Common myeloid progenitor, CD34-positive (primary cell): Measurements from ENCODE around the gene DIP2A.

ENCODE experiments used
- CTCF ChIA-PET: fragments of 350-600 bp; sonication (Branson Sonifier 250); formaldehyde crosslinking; loops from one replicate; lab custom pipeline; 2021; ENCODE audit warnings: antibody characterized with exemption; lab: Charles Lee
- POLR2A ChIA-PET: fragments of 350-600 bp; sonication (Branson Sonifier 250); formaldehyde crosslinking; loops from one replicate; lab custom pipeline; 2021; ENCODE audit warnings: antibody characterized with exemption; lab: Charles Lee
- DNase-seq, 3 donors: peaks; one replicate each; pipeline versions ENCODE4 v3.0.0 to v3.0.0-alpha.2; 2013
- H3K27ac ChIP-seq, 2 experiments: 1 replicate in 1 of 2; 2 replicates in 1 of 2; pipeline ENCODE4 v1.7.0; 2013; ENCODE audit warnings: inconsistent platforms in 2 of 2, low read length in 2 of 2, mild to moderate bottlenecking in 2 of 2, low read depth in 1 of 2, moderate library complexity in 1 of 2; ENCODE audit not compliant: severe bottlenecking in 2 of 2, insufficient read depth in 1 of 2, poor library complexity in 1 of 2
- H3K27me3 ChIP-seq, 5 experiments: replicated peaks in 2 of 5; 1 replicate in 3 of 5; 2 replicates in 2 of 5; pipeline versions ENCODE4 v1.6.1 to v1.7.0; 2013; ENCODE audit warnings: low read length in 4 of 5, mild to moderate bottlenecking in 2 of 5, moderate library complexity in 2 of 5, inconsistent platforms in 1 of 5; ENCODE audit not compliant: insufficient read depth in 5 of 5, control insufficient read depth in 4 of 5
- H3K36me3 ChIP-seq, 4 experiments: 1 replicate in 2 of 4; 2 replicates in 2 of 4; pipeline versions ENCODE4 v1.6.1 to v1.7.0; 2013; ENCODE audit warnings: low read length in 3 of 4, control low read depth in 1 of 4, mild to moderate bottlenecking in 1 of 4; ENCODE audit not compliant: control insufficient read depth in 4 of 4, insufficient read depth in 4 of 4
- H3K4me1 ChIP-seq, 4 experiments: 1 replicate in 3 of 4; 2 replicates in 1 of 4; pipeline versions ENCODE4 v1.6.1 to v1.7.1; 2013; ENCODE audit warnings: low read length in 3 of 4, mild to moderate bottlenecking in 3 of 4, control low read depth in 1 of 4, inconsistent platforms in 1 of 4, moderate library complexity in 1 of 4; ENCODE audit not compliant: control insufficient read depth in 4 of 4, insufficient read depth in 4 of 4; ENCODE audit errors: control extremely low read depth in 1 of 4
- H3K4me3 ChIP-seq, 7 experiments: 1 replicate in 4 of 7; 2 replicates in 3 of 7; pipeline versions ENCODE4 v1.5.1 to v1.7.0; 2013; ENCODE audit warnings: mild to moderate bottlenecking in 7 of 7, low read length in 6 of 7, moderate library complexity in 6 of 7, inconsistent platforms in 2 of 7, low read depth in 2 of 7, control low read depth in 1 of 7; ENCODE audit not compliant: insufficient read depth in 4 of 7, control insufficient read depth in 1 of 7; ENCODE audit errors: extremely low read depth in 1 of 7
- H3K9me3 ChIP-seq, 5 experiments: 1 replicate in 4 of 5; 2 replicates in 1 of 5; pipeline versions ENCODE4 v1.6.1 to v1.7.1; 2013; ENCODE audit warnings: low read length in 4 of 5, mild to moderate bottlenecking in 2 of 5, inconsistent platforms in 1 of 5, low read depth in 1 of 5, moderate library complexity in 1 of 5; ENCODE audit not compliant: control insufficient read depth in 4 of 5, insufficient read depth in 2 of 5; ENCODE audit errors: control extremely low read depth in 1 of 5
- WGBS: methylation state at CpG from one replicate; pipeline ENCODE4 v1.1.5; 2013; ENCODE audit not compliant: insufficient coverage; 5-methylcytosine and 5-hydroxymethylcytosine counted together

The DIP2A gene

DNA sequence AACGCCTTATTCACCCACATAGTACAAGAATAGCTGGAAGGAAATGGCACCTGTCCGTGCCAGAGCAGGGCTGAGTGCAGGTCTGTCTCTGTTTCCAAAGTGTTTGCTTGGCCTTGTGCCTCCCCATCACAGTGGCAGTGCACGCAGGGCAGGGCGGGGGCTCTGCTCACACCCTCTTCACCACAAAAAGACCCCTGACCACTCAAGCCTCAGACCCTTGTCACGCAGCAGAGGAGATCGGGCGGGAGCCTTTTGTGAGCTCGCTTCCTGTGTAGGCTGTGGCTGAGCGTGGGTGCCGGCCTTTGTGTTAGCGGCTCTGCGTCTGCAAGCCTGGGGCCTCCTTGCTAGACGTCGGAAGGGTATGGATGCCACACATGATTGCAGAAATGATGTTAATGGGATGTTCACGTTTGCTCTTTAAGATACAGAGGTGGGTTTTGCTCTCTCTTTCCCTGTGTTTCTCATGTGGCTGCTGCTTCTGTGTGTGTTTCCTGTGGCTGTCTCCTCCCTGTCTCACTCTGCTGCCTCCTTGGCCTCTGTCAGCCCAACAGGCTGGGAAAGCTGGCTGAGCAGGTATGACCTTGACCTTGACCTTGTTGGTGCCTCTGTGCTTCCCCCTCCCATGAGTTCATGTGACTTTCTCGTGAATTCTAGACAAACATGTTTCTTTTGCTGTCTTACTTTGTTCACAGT, 100.7 kb downstream of the DIP2A start:
- Histone ChIP-seq H3K4me1 (peaks cover 0 to 7% (median 0%) of the 10 kb centered on the region in 4 experiments), H3K27ac (no peak overlapping the region), H3K9me3 (no peaks in the 10 kb centered on the region), H3K4me3 (no peak overlapping the region), H3K27me3 (no peaks in the 10 kb centered on the region), H3K36me3 (peaks cover 3 to 90% (median 67%) of the 10 kb centered on the region in 4 experiments)
- no peak for DNase-seq
- WGBS, result 96% methylated on average over 14 of the region's 16 CpGs
- CTCF ChIA-PET, result interaction anchor here (1.9 to 2.7 kb wide), 2 partner anchors 12 to 24 kb away, joined by 4 to 8 read pairs; no protein-coding TSS in a partner anchor
- POLR2A ChIA-PET, result interaction anchor here (0.6 kb wide), 1 partner anchor 76 kb away, joined by 3 read pairs; the partner anchor contains the start of gene PRMT2

DNA sequence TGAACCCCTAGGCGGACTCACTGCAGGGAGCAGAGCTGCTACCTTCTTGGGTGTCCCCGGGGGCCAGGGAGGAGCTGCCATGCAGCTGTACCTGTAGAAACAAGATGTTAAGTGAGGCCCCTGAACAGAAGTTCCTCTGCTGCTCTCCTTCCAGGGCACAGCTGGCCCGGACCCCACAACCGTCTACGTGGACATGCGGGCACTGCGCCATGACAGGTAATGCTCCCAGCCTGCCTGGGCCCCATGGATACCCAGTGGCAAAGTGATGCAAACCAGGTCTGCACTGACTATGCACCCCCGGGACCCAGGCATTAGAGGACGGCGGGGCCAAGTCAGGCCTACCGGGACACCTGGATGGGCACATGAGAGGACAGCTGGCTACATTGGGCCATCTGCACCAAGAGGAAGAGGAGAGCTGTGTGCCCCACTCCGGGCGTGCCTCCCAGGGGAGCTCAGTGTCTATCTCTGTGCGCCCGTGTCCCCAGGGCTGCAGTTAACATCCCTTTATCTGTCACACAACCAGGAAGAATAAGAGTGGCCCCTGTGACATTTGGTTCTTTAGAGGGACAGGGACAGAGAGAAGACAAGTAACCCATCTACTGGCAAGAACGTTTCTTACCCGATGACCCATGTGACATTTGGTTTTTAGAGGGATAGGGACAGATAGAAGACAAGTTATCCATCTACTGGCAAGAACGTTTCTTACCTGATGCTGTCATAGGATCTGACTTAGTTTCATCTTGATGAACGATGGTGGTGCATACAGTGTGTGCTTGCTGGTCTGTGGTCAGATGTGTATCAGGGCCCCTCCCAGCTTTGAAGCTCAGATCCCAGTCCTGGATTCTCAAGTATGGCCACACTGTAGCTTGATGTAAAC, 102.1 kb downstream of the DIP2A start:
- H3K4me1 ChIP-seq, result peaks cover 0 to 7% (median 0%) of the 10 kb centered on the region in 4 experiments
- peaks cover 3 to 90% (median 70%) of the 10 kb centered on the region in 4 experiments for H3K36me3 ChIP-seq
- H3K27ac ChIP-seq, result no peak overlapping the region
- no peak for DNase-seq
- no peaks in the 10 kb centered on the region for H3K9me3 ChIP-seq
- no peak overlapping the region for H3K4me3 ChIP-seq
- POLR2A ChIA-PET, result no interaction called here
- 95% methylated on average over 19 of the region's 19 CpGs for WGBS
- CTCF ChIA-PET, result interaction anchor here (1.0 to 2.7 kb wide), 3 partner anchors 11 to 79 kb away, joined by 4 to 8 read pairs (median 4); no protein-coding TSS in a partner anchor
- no peaks in the 10 kb centered on the region for H3K27me3 ChIP-seq

DNA sequence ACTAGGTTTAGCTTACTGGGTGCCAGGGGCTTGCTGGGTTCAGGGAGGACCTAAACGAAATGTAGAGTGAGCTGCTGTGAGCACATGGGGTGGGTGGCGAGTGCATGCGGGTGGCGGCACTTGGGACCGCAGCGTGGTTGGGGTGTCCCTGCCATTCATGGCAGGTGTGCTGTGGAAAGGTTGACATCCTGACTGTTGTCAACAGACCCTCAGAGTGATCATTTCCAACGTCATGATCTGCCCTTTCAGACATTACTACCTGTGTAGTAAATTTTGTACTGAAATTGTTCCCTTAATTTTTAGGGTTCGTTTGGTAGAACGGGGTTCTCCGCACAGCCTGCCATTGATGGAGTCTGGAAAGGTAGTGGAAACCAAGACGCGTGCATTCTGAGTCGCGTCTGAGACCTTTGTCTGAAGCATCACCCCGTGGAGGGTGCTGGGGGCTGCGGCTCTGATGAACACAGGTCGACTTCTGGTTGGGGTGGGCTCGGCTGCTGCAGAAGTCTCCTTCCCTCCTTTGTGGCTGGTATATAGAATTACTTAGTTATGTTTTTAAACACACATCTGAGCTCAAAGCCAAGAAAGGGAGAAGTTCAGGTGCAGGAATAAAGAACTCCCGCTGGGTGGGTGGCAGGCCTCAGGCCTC, 102.9 kb downstream of the DIP2A start:
- peaks cover 3 to 94% (median 72%) of the 10 kb centered on the region in 4 experiments for H3K36me3 ChIP-seq
- H3K27me3 ChIP-seq, result no peaks in the 10 kb centered on the region
- H3K4me3 ChIP-seq, result no peak overlapping the region
- DNase-seq, result no peak
- H3K4me1 ChIP-seq, result peaks cover 0 to 7% (median 0%) of the 10 kb centered on the region in 4 experiments
- WGBS, result 98% methylated on average over 11 of the region's 19 CpGs
- H3K27ac ChIP-seq, result no peak overlapping the region
- ChIA-PET CTCF (interaction anchor here (1.0 to 1.9 kb wide), 2 partner anchors 22 to 79 kb away, joined by 4 read pairs; no protein-coding TSS in a partner anchor), POLR2A (no interaction called here)
- H3K9me3 ChIP-seq, result no peaks in the 10 kb centered on the region

DNA sequence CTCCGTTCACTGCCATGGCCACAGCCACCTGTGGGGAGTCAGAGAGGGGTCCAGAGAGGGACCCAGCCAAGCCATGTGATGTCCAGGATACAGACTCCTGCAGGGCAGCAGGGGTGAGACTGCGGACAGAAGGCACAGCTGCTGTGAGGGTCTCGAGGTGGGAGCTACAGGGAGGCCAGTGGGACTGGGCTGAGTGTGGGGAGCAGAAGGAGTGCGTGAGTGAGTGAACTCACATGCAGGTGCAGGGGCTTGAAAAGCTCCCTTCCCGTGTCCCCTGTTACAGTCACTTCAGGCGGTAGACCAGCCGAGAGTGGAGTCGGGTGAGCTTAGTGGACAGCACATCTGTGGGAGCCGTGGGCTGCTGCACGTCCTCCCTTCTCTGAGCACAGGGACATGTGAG, 103.8 kb downstream of the DIP2A start:
- CTCF ChIA-PET, result interaction anchor here (0.9 kb wide), 1 partner anchor 10 kb away, joined by 3 read pairs; no protein-coding TSS in a partner anchor
- Histone ChIP-seq H3K4me1 (peaks cover 0 to 7% (median 0%) of the 10 kb centered on the region in 4 experiments), H3K27me3 (no peaks in the 10 kb centered on the region), H3K27ac (no peak overlapping the region), H3K36me3 (peaks cover 5 to 95% (median 70%) of the 10 kb centered on the region in 4 experiments), H3K4me3 (no peak overlapping the region), H3K9me3 (no peaks in the 10 kb centered on the region)
- WGBS, result 82% methylated on average over 10 of the region's 10 CpGs
- POLR2A ChIA-PET, result no interaction called here
- DNase-seq, result no peak

DNA sequence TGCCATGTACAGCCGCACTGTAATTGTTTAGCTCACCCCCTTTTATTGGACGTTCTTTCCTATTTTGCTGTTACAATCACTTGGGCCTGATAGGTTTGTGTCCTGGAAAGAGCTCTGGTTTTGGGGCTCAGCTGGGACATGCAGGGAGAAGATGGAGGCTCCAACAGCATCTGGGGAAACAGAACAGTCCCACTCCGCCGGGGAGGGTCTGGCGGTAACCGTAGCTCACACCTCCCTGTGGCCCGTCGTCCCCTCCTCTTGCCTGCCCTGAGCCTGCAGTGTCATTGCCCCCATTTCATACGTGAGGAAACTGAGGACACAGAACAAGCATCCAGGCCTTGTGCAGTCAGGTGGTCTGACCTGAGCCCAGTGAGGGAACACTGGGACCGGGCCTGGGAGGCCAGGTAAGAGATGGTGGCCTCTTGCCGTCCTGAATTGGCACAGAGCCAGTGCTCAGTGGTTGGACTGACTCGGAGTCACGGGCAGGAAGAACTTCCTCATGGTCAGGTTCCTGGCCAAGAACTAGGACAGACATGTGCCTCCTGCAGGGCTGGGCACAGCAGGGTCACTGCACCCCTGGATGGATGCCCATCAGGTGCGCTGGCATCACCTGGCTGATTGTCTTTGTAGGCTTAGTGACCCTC, 104.4 kb downstream of the DIP2A start:
- H3K36me3 ChIP-seq, result peaks cover 5 to 95% (median 71%) of the 10 kb centered on the region in 4 experiments
- CTCF ChIA-PET, result interaction anchor here (0.9 kb wide), 1 partner anchor 11 kb away, joined by 3 read pairs; no protein-coding TSS in a partner anchor
- POLR2A ChIA-PET, result no interaction called here

GRCh38 chr21:46564391-46564790, 105.7 kb downstream of the DIP2A start:
- Histone ChIP-seq H3K9me3 (no peaks in the 10 kb centered on the region), H3K27ac (no peak overlapping the region), H3K36me3 (peaks cover 5 to 95% (median 75%) of the 10 kb centered on the region in 4 experiments), H3K4me3 (no peak overlapping the region), H3K27me3 (no peaks in the 10 kb centered on the region), H3K4me1 (peaks cover 0 to 3% (median 0%) of the 10 kb centered on the region in 4 experiments)
- DNase-seq, result no peak
- 96% methylated on average over 10 of the region's 10 CpGs for WGBS
- ChIA-PET POLR2A (no interaction called here), CTCF (interaction anchor here (0.7 kb wide), 1 partner anchor 80 kb away, joined by 3 read pairs; no protein-coding TSS in a partner anchor)

More for the DNA sequence above, 104.4 kb downstream of the DIP2A start:
- Histone ChIP-seq H3K27me3 (no peaks in the 10 kb centered on the region), H3K4me1 (peaks cover 0 to 7% (median 0%) of the 10 kb centered on the region in 4 experiments), H3K4me3 (no peak overlapping the region), H3K27ac (no peak overlapping the region), H3K9me3 (no peaks in the 10 kb centered on the region)
- no peak for DNase-seq
- 88% methylated on average over 13 of the region's 14 CpGs for WGBS
